DMS 273 (cell line): ENCODE measurements around the gene APOM.

ENCODE experiments used
- DNase-seq: peaks from one replicate; lab custom pipeline; 2025; ENCODE audit not compliant: unreplicated experiment; lab: John Stamatoyannopoulos, UW

APOM gene

DNA sequence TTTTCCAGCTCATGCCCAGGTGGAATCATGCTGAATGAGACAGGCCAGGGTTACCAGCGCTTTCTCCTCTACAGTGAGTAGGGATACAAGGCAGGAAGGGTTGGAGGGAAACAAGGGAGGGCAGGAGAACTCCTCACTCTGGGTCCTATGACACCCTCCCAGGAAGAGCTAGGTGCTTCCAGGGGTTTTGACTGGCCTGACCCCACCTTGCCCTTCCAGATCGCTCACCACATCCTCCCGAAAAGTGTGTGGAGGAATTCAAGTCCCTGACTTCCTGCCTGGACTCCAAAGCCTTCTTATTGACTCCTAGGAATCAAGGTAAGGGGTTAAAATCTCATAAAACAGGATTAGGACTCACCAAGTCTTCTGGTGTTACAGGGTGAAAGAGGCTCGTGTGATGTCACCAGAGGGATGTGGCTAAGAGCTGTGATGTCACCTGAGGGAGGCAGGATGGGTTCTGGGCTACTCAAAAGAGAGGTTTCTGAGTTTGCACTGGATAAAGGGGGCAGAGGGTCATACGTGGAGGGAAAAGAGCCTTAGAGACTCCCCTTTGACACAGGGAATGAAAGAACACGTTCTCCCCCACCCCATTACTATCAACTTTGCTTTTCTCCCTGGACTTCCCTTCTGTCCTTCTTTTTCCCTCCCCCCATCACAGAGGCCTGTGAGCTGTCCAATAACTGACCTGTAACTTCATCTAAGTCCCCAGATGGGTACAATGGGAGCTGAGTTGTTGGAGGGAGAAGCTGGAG, 1.9 kb downstream of the APOM start:
- no peak for DNase-seq

DNA sequence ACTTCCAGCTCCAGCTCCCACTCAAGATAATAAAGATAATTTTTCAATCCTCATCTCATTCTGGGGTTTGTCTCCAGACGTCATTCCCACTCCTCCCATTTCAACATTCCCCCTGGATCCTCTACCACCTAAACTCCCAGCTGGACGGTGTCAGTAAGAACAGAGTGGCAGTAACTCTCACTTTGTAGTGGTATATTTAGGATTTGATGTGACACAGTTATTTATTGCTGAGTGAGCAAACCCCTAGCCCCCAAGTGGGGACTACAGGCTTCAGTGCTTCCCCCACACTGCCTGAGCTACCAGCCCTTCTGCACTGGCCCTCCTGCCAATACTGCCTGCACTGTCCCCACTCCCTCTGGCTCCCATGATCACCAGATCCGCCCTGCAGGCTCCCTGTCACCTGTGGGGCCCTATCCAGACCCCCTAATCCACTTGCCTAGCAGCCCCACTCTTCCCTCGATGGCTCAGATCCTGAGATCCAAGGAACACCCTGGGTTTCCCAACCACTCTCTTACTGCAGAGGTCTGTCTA, 2.5 kb downstream of the APOM start:
- no peak for DNase-seq

DNA sequence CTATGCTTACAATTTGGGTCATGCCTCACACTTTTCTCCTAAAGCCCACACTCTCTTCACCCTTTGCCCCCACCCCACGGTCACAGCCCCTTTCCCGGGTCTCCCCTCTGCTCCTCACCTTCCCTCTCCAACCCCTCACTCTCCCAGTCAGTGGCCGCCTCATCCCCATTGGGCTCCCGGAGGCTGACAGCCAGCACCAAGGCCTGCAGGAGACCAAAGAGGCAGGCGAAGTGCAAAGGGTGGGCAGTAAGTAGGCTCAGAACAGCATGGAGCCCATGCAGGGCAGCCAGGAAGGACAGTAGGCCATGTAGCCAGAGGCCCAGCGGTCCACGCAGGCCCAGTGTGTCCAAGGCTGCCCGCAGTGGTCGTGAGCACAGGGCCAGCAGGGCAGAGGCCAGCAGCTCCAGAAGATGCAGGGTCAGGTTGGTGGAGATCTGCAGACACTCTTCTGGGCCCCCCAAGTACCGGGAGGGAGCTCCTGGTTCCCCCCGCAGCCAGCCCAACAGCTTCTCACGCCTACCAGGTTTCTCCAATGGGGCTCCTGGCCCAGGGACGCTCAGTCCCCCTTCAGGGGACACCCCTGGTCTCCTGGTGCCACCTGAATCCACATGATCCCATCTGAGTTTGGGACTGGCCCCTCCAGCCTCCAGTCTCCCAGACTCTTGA, 3.4 kb downstream of the APOM start:
- no peak for DNase-seq

DNA sequence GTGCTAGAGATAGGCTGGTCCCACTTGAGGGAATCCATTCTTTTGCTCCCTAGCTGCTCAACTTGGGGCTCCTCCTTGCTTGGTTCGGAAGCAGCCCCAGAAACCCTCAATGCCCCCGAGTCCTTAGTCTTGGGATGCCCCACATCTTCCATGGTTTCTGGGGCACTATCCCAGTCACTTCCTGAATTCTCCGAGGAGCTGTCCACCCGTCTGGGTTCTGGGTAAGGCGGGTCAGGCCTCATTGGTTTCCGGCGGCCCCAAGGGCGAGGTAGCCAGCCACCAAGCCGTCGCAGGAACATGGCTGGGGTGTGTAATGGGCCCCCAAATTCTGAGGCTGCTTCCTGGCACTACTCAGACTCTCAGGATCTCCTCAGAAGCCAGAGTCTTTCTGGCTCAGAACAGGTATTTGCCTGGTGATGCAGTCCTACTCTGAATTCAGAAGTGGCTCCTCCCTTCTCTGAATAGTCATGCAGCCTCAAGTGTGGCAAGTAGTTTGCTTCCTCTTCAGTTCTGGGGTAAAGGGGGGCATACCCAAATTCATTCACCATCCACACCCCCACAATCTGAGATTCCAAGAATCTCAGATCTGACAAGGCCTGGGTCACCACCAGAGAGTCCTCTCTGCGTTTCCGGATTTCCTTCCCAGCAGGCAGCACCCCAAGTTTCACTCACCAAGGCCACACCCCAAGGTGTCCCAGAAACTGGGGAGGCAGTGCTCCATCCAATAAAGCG, 4.1 kb downstream of the APOM start:
- no peak for DNase-seq

DNA sequence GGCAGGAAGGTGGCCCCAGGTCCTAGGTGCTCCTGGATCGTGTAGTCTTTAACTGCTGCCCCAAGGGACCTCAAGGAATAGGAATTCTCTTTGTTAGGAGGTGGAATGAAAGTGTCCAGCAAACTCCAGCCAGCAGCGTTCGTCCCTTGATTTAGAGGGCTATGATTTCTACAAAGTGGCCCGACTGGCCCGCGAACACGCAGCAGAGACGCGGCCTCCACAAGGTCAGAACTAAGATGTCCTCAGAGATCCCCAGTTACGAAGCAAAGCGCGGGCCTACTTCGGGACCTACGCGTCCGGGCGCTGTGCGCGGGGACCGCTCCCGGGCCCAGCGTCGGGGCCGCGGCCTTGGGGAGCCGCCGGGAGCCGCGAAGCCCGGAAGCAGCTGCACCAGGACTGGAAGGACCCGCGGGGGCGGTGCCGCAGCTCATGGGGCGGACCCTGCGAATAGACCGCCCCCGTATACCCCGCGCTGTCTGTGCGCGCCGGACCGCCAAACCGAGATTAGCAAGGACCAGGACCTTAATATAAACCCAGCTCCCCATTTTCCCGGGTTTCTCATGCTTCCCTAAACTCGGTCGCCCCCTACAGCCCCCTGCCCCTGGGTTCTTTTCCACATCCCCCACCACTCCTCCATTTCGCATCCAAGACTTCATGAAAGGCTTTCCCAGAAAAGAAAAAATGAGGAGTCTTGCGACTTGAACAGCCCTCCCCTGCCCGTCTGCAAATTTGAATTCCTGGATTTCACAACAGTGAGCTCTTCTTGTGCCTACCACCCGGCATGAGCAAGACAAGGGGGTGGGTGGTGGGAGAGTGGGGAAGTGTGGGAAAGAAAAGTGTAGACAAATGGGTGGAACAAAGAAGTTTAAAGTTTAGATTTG, 4.9 kb downstream of the APOM start, which contains the start of gene C6orf47:
TSS of gene C6orf47 (minus strand) at position 398 of the 881 bp plus-strand sequence. CDS start 831 bp downstream, outside the sequence.
- DNase-seq: peak; percentile 95

DNA sequence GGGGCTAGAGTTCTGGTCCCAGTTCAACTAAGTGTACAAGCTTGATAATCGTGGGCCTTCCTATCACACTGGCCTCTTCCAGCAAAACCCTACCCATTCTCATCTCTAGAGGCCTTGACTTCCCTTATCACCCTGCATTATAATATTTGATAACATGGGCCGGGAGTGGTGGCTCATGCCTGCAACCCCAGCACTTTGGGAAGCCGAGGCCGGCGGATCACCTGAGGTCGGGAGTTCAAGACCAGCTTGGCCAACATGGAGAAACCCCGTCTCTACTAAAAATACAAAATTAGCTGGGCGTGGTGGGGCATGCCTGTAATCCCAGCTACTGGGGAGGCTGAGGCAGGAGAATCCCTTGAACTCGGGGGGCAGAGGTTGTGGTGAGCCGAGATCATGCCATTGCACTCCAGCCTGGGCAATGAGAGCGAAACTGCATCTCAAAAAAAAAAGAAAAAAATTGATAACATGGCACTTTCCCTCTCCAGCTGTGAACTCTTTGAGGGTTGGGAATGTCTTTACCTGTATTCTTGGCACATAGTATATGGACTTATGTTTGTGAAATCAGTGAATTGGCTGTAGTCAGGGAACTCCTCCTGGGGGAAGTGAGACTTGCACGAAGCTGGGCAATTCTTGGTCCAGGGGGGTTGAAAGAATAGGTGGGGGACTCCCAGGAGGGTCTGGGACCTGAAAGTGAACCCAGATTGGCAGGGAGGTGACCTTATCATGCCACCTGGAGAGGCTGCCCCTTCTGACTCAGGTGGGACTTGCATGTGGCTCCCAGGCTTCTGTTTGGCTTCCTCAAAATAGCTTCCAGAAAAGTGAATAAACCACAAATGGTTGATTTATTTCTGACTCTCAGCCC, 5.8 kb downstream of the APOM start:
- DNase-seq: no peak

DNA sequence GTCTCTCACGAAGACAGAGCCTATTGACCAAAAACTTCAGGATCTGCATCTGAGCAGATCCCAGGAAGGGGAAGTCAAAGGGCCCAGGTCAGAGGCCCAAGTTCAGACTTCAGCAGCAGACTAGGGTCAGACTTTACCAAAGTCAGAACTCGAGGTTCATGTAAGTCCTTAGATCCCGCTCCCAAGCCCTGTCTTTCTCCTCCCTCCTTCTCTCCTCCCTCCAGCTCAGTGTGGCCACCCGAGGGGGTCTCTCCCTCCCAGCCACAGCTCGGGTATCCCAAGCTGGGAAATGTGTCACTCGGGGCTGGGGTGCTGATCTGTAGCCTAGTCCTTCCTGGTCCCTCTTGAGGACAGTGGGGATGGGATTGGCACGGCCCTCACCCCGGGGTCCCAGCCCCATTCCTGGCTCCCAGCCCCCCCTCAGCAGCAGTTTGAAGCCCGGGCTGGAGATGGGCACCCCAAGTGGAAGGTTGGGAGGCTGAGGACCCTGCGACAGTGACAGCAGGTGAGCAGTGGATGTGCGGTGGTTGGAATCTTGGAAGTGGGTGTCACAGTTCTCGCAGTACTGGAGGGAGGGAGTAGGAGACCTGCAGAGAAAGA, 6.5 kb downstream of the APOM start:
- no peak for DNase-seq

DNA sequence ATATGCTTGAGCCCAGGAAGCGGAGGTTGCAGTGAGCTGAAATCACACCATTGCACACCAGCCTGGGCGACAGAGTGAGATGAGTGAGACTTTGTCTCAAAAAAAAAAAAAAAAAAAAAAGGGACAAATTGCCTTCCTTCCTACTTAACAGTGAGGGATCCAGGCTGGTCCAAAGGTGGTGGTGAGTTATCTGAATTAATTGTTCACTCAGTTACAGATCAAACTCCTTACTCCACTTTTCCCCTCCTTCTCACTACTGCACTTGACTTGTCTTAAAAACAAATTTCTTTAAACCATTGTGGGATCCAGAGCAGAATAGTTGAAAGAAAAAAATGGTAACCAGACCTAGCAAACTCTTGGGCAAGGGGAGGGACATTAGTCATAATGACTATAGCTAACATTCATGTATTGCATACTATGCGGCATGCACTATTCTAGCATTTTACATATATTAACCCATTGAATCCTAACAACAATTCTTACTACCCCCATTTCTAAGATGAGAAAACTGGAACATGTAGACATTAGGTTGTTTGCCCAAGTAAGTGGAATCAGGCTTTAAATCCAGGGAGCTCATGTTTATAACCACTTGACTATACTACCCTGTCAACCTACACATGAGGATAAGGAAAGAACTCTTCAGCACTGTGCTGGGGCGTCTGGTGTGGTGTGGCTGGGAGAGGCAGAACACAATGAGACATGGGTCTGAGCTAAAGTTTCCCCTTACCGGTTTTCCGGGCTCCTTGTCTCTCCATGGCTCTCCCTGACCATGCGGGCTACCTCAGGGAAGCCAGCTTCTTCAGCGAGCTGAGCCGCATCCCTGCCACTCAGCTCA, 7.6 kb downstream of the APOM start:
- DNase-seq: no peak

DNA sequence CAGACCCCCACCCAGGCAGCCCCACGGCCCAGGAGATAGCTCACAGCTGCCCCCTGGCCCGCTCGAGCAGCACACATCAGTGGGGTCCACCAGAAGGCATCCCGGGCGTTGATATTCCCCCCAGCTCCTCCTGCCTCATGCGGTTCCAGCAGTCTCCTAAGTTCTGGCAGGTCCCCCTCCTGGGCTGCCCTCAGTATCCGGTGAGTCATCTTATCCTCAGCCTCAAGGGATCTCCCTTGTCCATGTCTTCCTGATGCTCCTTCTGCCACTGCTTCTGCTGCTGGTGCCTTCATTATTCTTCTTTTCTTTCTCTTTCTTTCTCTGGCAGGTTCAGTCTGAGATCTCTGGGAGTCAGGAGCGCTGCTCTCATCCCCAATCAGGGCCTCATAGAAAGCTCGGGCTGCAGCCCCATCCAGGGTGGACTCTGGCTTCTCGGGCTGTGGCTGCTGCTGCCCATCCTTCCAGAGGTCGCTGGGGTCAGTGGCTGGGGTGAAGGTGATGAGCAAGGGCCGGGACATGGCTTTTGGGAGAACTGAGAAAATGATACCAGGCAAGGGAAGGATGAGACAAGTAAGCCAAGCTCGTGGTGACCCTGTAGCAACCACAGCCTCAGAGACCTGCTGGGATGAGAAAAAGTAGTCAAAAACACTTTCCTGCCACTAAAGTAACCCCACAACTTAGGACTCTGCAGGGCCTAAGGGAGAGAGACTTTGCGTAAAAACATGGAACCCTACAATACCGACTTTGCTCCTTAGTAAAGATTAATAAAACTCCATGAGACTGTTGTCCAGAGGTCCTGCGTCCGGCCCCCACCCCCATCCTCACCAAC, 8.5 kb downstream of the APOM start:
- peak; percentile 70 for DNase-seq

DNA sequence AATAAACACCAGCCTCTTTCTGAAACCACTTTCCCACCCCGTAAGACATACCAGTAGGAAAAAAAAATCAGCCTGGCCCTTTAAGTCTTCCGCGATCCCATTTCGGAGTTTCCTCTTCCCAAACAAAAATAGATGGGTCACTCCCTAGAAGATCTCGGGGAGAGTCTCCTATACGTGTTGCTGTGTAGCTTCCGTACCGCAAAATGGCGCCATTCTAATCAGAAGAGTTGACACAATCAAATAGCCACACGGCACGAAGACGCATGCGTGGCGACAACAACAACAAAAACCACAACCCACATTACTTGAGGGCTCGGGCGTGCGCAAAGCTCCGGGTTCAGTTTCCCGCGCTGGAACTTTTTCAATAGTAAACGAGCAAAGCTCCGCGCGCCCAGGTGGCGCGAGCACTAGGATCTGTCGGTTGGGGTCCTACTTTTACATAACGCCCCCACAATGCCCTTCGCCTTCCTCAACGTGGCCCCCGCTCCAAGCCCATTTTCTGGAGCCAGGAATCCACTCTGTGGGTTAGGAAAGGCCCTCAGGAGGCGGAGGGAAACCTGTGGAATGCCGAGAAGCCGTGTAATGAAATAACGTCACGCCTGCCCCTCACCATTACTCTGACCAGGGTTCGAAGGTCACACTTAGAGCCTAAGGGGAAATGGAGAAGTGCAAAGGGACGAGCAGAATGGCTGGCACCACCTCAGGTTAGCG, 9.3 kb downstream of the APOM start, which contains the start of gene GPANK1:
TSS of gene GPANK1 (minus strand) at position 208 of the 711 bp plus-strand sequence. CDS start 519 bp downstream, outside the sequence.
- DNase-seq: peak; percentile 98

DNA sequence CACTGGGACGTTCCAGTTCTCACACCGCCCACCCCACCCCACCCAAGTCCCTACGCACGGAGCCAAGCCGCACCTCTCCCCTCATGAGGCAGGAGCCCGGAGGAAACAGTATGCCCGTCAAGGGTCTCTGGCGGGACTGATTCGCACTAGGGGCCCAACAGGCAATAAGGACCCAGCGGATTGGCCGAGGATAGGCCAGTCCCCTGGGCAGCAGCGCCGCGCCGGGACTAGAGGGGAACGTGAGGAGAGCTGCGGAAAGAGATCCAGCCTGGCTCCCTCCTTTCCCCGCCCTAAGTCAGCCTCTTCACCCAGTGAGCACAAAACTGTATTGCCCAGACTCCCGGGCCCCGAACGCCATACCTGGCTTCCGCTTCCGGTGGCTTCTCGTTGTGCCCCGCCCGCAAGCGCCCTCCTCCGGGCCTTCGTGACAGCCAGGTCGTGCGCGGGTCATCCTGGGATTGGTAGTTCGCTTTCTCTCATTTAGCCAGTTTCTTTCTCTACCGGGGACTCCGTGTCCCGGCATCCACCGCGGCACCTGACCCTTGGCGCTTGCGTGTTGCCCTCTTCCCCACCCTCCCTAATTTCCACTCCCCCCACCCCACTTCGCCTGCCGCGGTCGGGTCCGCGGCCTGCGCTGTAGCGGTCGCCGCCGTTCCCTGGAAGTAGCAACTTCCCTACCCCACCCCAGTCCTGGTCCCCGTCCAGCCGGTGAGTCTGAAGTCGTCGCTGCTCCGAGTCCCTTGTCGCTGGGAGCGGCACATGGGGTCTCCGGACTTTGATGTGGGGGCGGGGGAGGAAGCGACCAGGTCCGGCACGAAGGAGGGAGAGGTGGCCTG, 10.0 kb downstream of the APOM start, which contains the start of gene CSNK2B:
TSS of gene CSNK2B (plus strand) at position 580 of the 836 bp plus-strand sequence. CDS start 752 bp downstream, outside the sequence.
- DNase-seq: peak; percentile 99

DNA sequence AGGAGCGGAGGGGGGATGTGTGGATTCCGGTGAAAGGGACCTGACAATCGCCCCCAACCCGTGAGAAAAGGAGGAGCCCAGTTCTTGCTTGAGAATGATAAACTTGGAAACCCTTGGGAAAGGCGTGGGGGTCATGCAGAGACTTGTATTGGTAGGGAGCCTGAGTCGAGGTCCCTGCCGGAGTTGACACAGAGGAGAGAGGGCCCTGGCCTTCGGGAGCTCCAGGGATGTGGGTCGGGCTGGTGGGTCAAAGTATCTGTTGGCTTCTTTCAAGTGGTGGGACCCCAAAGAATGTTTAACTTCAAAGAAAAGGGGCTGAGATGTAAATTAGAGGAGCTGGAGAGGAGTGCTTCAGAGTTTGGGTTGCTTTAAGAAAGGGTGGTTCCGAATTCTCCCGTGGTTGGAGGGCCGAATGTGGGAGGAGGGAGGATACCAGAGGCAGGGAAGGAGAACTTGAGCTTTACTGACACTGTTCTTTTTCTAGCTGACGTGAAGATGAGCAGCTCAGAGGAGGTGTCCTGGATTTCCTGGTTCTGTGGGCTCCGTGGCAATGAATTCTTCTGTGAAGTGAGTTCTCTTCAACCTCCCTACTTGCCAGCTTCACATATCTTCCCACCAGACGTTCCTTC, 10.8 kb downstream of the APOM start:
- DNase-seq: no peak

DNA sequence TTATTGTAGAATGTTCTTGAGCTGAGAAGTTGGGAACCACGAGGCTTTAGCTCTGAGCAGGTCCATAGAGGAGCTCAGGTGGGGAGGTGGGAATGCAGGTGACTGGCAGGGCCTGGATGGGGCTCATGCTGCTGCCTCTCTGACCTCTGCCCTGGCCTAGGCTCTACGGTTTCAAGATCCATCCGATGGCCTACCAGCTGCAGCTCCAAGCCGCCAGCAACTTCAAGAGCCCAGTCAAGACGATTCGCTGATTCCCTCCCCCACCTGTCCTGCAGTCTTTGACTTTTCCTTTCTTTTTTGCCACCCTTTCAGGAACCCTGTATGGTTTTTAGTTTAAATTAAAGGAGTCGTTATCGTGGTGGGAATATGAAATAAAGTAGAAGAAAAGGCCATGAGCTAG, 14.0 kb downstream of the APOM start, which contains the start of gene LY6G5B:
TSS of gene LY6G5B (plus strand) at position 301 of the 400 bp plus-strand sequence. CDS start 975 bp downstream, outside the sequence.
- no peak for DNase-seq

DNA sequence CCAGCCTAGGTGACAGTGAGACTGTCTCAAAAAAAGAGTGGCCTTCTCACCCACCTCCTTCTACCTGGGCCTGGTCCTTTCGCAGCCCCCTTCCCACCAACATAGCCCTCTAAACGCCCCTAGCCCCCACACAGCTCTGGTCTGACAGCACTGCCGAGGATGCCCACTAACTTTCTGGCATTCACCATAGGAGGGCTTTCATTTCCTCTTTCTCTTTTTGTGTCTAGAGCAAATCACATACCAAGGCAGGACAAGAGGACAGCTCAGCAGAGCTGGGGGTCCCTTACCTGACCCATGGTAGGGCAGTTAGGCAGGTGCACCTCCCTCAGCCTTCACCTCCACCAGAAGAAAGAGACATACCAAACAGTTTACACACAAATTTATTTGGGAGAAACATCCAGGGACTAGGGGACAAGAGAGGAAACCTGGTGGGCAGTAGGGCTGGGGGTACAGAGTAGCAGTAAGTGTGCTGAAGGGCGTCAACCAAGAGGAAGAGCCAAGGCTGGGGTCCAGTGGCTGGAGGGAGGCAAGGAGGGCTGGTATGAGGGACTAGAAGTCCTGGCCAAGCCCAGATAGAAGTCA, 20.7 kb downstream of the APOM start:
- no peak for DNase-seq

DNA sequence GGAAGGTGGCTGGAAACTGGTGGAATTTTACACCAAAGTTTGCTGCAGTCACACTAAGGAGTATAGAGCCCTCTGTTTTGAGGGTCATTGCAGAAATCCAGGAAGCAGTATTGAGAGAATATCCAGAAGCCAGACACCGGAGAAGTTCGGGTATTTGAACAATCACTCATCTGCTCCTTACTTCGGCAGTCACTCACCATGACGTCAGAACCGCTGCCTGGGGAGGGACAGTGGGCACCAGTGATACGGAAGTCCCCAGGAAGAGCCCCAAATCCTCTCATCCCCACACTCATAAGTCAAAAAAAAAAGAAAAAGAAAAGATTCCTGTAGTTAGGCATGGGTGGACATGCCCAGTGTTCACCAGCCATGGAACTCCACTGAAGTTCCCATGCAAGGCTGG, 21.2 kb downstream of the APOM start:
- no peak for DNase-seq
